Measurements from ENCODE around the gene AKAP6.
"Not testable (repeated sequence)": the region's sequence is repeated elsewhere in the genome, so short reads cannot be mapped to it uniquely, and the experiment has no call there.

The AKAP6 gene

GRCh38 chr14:32332415-32333316 lies 3.6 kb downstream of the AKAP6 start:
- DNase-seq, result no peak

GRCh38 chr14:32336702-32337101 lies 7.6 kb downstream of the AKAP6 start:
- DNase-seq, result no peak

GRCh38 chr14:32337759-32338158 lies 8.7 kb downstream of the AKAP6 start:
- DNase-seq, result no peak

- no peak for DNase-seq
These were observed 10.1 kb downstream of the AKAP6 start for GRCh38 chr14:32339188-32339587.

- no peak for DNase-seq
These were observed 13.1 kb downstream of the AKAP6 start for GRCh38 chr14:32341947-32342846.

- no peak for DNase-seq
These were observed 13.7 kb downstream of the AKAP6 start for GRCh38 chr14:32342847-32343194.

GRCh38 chr14:32343926-32344430 lies 14.9 kb downstream of the AKAP6 start:
- DNase-seq, result no peak

- DNase-seq, result no peak
These were observed 16.3 kb downstream of the AKAP6 start for GRCh38 chr14:32345311-32345791.

- no peak for DNase-seq
These were observed 20.2 kb downstream of the AKAP6 start for GRCh38 chr14:32349322-32349721.

GRCh38 chr14:32350020-32350419 lies 20.9 kb downstream of the AKAP6 start:
- no peak for DNase-seq

GRCh38 chr14:32352631-32353030 lies 23.5 kb downstream of the AKAP6 start:
- no peak for DNase-seq

GRCh38 chr14:32354716-32355115 lies 25.6 kb downstream of the AKAP6 start:
- DNase-seq, result no peak

- DNase-seq, result no peak
These were observed 29.7 kb downstream of the AKAP6 start for GRCh38 chr14:32358781-32359180.

GRCh38 chr14:32361674-32362073 lies 32.6 kb downstream of the AKAP6 start:
- DNase-seq, result no peak

- no peak for DNase-seq
These were observed 34.7 kb downstream of the AKAP6 start for GRCh38 chr14:32363761-32364160.

- DNase-seq, result no peak
These were observed 35.8 kb downstream of the AKAP6 start for GRCh38 chr14:32364941-32365340.

- no peak for DNase-seq
These were observed 37.3 kb downstream of the AKAP6 start for GRCh38 chr14:32366256-32366879.

- peak; percentile 80 for DNase-seq
These were observed 37.9 kb downstream of the AKAP6 start for GRCh38 chr14:32366986-32367385.

- no peak for DNase-seq
These were observed 38.4 kb downstream of the AKAP6 start for GRCh38 chr14:32367516-32367915.

- DNase-seq, result no peak
These were observed 39.0 kb downstream of the AKAP6 start for GRCh38 chr14:32368107-32368506.

GRCh38 chr14:32370714-32371113 lies 41.6 kb downstream of the AKAP6 start:
- no peak for DNase-seq

- no peak for DNase-seq
These were observed 43.1 kb downstream of the AKAP6 start for GRCh38 chr14:32372154-32372553.

- not testable (repeated sequence) for DNase-seq
These were observed 44.1 kb downstream of the AKAP6 start for GRCh38 chr14:32373174-32373573.

Measured in NCI-H2107 (cell line).